H1 (cell line): ENCODE measurements around the gene HOXB4. TPM values are rescaled to one million over a fixed set of nuclear protein-coding genes. Genes with fewer than 3 reads are reported as not detected.

Experiments used
- CTCF ChIA-PET: fragments of 300-600 bp; sonication (Branson Sonifier 250); formaldehyde crosslinking; loops from one replicate; lab custom pipeline; 2021; ENCODE audit not compliant: partially characterized antibody; lab: Charles Lee
- POLR2A ChIA-PET: fragments of 300-600 bp; sonication (Branson Sonifier 250); formaldehyde crosslinking; loops from one replicate; lab custom pipeline; 2021; ENCODE audit warnings: inconsistent platforms; ENCODE audit not compliant: partially characterized antibody; lab: Charles Lee
- DNase-seq, 2 experiments: peaks; one replicate each; pipeline versions ENCODE4 v3.0.0 to v3.0.0-alpha.2; 2010 to 2022; ENCODE audit warnings: low spot score in 2 of 2, low read depth in 1 of 2, mixed read lengths in 1 of 2
- FAIRE-seq: peaks from 2 replicates; lab custom pipeline; 2011; peaks lifted over from hg19 to GRCh38; lab: Jason Lieb, UNC
- H2AFZ ChIP-seq: 2 replicates; pipeline ENCODE4 v1.8.1; 2012; ENCODE audit warnings: low read length, inconsistent platforms
- H2AK5ac ChIP-seq: 2 replicates; pipeline ENCODE4 v1.6.1; 2013; ENCODE audit warnings: low read depth, low read length
- H2BK120ac ChIP-seq: replicated peaks from 2 replicates; pipeline ENCODE3; 2013; ENCODE audit warnings: low read depth, low read length, inconsistent platforms
- H2BK12ac ChIP-seq: 2 replicates; pipeline ENCODE4 v1.6.1; 2013; ENCODE audit warnings: low read depth, low read length
- H2BK15ac ChIP-seq: 2 replicates; pipeline ENCODE4 v1.6.1; 2013; ENCODE audit warnings: low read length
- H2BK20ac ChIP-seq: 2 replicates; pipeline ENCODE4 v1.6.1; 2013; ENCODE audit warnings: low read length
- H2BK5ac ChIP-seq: 2 replicates; pipeline ENCODE4 v1.6.1; 2013; ENCODE audit warnings: low read depth, low read length
- H3K14ac ChIP-seq: 2 replicates; pipeline ENCODE4 v1.6.1; 2013; ENCODE audit warnings: inconsistent platforms; ENCODE audit not compliant: insufficient read length
- H3K18ac ChIP-seq: 2 replicates; pipeline ENCODE4 v1.6.1; 2013; ENCODE audit warnings: low read length; ENCODE audit errors: extremely low read depth
- H3K23ac ChIP-seq: 2 replicates; pipeline ENCODE4 v1.6.1; 2013; ENCODE audit warnings: inconsistent platforms; ENCODE audit not compliant: insufficient read length
- H3K23me2 ChIP-seq: 2 replicates; pipeline ENCODE4 v1.6.1; 2013; ENCODE audit warnings: low read depth, low read length
- H3K27ac ChIP-seq: 2 replicates; pipeline ENCODE4 v1.6.1; 2011; ENCODE audit warnings: low read depth, low read length, inconsistent platforms
- H3K27me3 ChIP-seq, 4 experiments: replicated peaks in 1 of 4; 1 replicate in 1 of 4; 2 replicates in 3 of 4; pipeline versions ENCODE4 v1.6.1 to v1.8.1; 2011 to 2013; ENCODE audit warnings: low read length in 3 of 4, mild to moderate bottlenecking in 3 of 4, inconsistent platforms in 2 of 4, mixed read lengths in 2 of 4, moderate library complexity in 1 of 4; ENCODE audit not compliant: control insufficient read depth in 3 of 4, insufficient read depth in 3 of 4; ENCODE audit errors: extremely low read depth in 1 of 4
- H3K36me3 ChIP-seq, 4 experiments: 2 replicates each; pipeline versions ENCODE4 v1.6.1 to v1.8.1; 2011 to 2013; ENCODE audit warnings: mild to moderate bottlenecking in 4 of 4, low read length in 3 of 4, moderate library complexity in 2 of 4, control low read depth in 1 of 4, inconsistent platforms in 1 of 4; ENCODE audit not compliant: insufficient read depth in 4 of 4, control insufficient read depth in 2 of 4
- H3K4ac ChIP-seq: replicated peaks from 2 replicates; pipeline ENCODE3; 2013; ENCODE audit warnings: low read length, low read depth, mixed read lengths, inconsistent platforms; ENCODE audit not compliant: insufficient read length
- H3K4me1 ChIP-seq, 4 experiments: replicated peaks in 1 of 4; 1 replicate in 1 of 4; 2 replicates in 3 of 4; pipeline versions ENCODE4 v1.6.1 to v1.8.1; 2011 to 2013; ENCODE audit warnings: low read length in 3 of 4, inconsistent platforms in 2 of 4, mixed read lengths in 1 of 4; ENCODE audit not compliant: insufficient read depth in 4 of 4, control insufficient read depth in 3 of 4
- H3K4me2 ChIP-seq, 2 experiments: 2 replicates each; pipeline versions ENCODE4 v1.6.1 to v1.8.1; 2011 to 2013; ENCODE audit warnings: low read depth in 2 of 2, low read length in 2 of 2, control low read depth in 1 of 2, inconsistent platforms in 1 of 2, mild to moderate bottlenecking in 1 of 2; ENCODE audit not compliant: insufficient read depth in 1 of 2
- H3K4me3 ChIP-seq, 4 experiments: fragments of 200-600, 300-600 bp in 1 of 4; sonication (generic), shearing (Covaris generic), sonication (Bioruptor Twin) in 1 of 4; 2 replicates each; pipeline versions ENCODE4 v1.5.1 to v1.8.1; 2011 to 2016; ENCODE audit warnings: low read length in 4 of 4, low read depth in 3 of 4, control low read depth in 2 of 4, inconsistent platforms in 2 of 4, mild to moderate bottlenecking in 2 of 4, mixed read lengths in 1 of 4, moderate library complexity in 1 of 4; ENCODE audit not compliant: insufficient read depth in 2 of 4; ENCODE audit errors: extremely low read depth in 1 of 4
- H3K56ac ChIP-seq: replicated peaks from 2 replicates; pipeline ENCODE3; 2013; ENCODE audit warnings: low read depth, mild to moderate bottlenecking, mixed read lengths, low read length, inconsistent platforms; ENCODE audit not compliant: insufficient read length
- H3K79me1 ChIP-seq: 2 replicates; pipeline ENCODE4 v1.6.1; 2013; ENCODE audit warnings: low read depth, low read length, control low read depth
- H3K79me2 ChIP-seq, 2 experiments: 2 replicates each; pipeline versions ENCODE4 v1.6.1 to v1.8.1; 2012 to 2013; ENCODE audit warnings: low read length in 2 of 2, mild to moderate bottlenecking in 2 of 2, inconsistent platforms in 1 of 2; ENCODE audit not compliant: insufficient read depth in 2 of 2, control insufficient read depth in 1 of 2
- H3K9ac ChIP-seq, 4 experiments: replicated peaks in 1 of 4; 1 replicate in 1 of 4; 2 replicates in 3 of 4; pipeline versions ENCODE4 v1.6.1 to v1.8.1; 2011 to 2013; ENCODE audit warnings: low read depth in 3 of 4, low read length in 3 of 4, control low read depth in 2 of 4, mild to moderate bottlenecking in 2 of 4, moderate library complexity in 2 of 4, inconsistent platforms in 1 of 4; ENCODE audit errors: extremely low read depth in 1 of 4
- H3K9me3 ChIP-seq, 2 experiments: 2 replicates each; pipeline versions ENCODE4 v1.6.1 to v1.8.1; 2012 to 2013; ENCODE audit warnings: mild to moderate bottlenecking in 2 of 2, moderate library complexity in 2 of 2, control low read depth in 1 of 2, inconsistent platforms in 1 of 2, low read depth in 1 of 2, low read length in 1 of 2, mixed read lengths in 1 of 2; ENCODE audit not compliant: insufficient read depth in 2 of 2
- H4K20me1 ChIP-seq, 2 experiments: replicated peaks in 1 of 2; 2 replicates each; pipeline versions ENCODE3 to v1.8.1; 2011 to 2013; ENCODE audit warnings: inconsistent platforms in 2 of 2, low read length in 2 of 2, mild to moderate bottlenecking in 1 of 2; ENCODE audit not compliant: insufficient read depth in 2 of 2, control insufficient read depth in 1 of 2
- H4K5ac ChIP-seq: 2 replicates; pipeline ENCODE4 v1.6.1; 2013; ENCODE audit warnings: low read length, low read depth, mixed read lengths, inconsistent platforms; ENCODE audit not compliant: insufficient read length
- H4K8ac ChIP-seq: 2 replicates; pipeline ENCODE4 v1.8.0; 2013; ENCODE audit warnings: mild to moderate bottlenecking, moderate library complexity, low read length, inconsistent platforms; ENCODE audit not compliant: insufficient read depth; ENCODE audit errors: extremely low read depth
- H4K91ac ChIP-seq: replicated peaks from 2 replicates; pipeline ENCODE3; 2013; ENCODE audit warnings: low read length, mixed read lengths, inconsistent platforms; ENCODE audit not compliant: insufficient read length
- EZH2 ChIP-seq: fragments of 200-600 bp; sonication (generic); IDR thresholded peaks from 2 replicates; pipeline ENCODE4 v1.7.1; 2012; ENCODE audit warnings: low read depth, mild to moderate bottlenecking, moderate library complexity, low read length, inconsistent platforms; ENCODE audit not compliant: severe bottlenecking
- FOSL1 ChIP-seq: IDR thresholded peaks from 2 replicates; pipeline ENCODE4 v1.6.1; 2011; ENCODE audit warnings: mild to moderate bottlenecking, low read depth, low read length, moderate library complexity; ENCODE audit not compliant: insufficient read depth
- PHF8 ChIP-seq: fragments of 200-600 bp; sonication (generic); conservative IDR thresholded peaks from 2 replicates; pipeline ENCODE4 v1.7.1; 2012; ENCODE audit warnings: low read depth, mild to moderate bottlenecking, inconsistent platforms, low read length, moderate library complexity
- RNF2 ChIP-seq: fragments of 200-900, 300-1000 bp; sonication (generic); IDR thresholded peaks from 2 replicates; pipeline ENCODE4 v1.7.1; 2016; ENCODE audit warnings: borderline replicate concordance, low read depth, mild to moderate bottlenecking, antibody characterized with exemption, low read length; ENCODE audit not compliant: poor library complexity, severe bottlenecking; ENCODE audit errors: missing control alignments
- SUZ12 ChIP-seq: fragments of 200-600 bp; sonication (generic); IDR thresholded peaks from 2 replicates; pipeline ENCODE4 v1.6.1; 2012; ENCODE audit warnings: mild to moderate bottlenecking, inconsistent platforms, low read length, moderate library complexity, mixed read lengths
- TCF12 ChIP-seq: IDR thresholded peaks from 2 replicates; pipeline ENCODE4 v1.6.1; 2011; ENCODE audit warnings: low read depth, mild to moderate bottlenecking, low read length
- YY1 ChIP-seq: IDR thresholded peaks from 2 replicates; pipeline ENCODE4 v1.6.1; 2011; ENCODE audit warnings: low read depth, mild to moderate bottlenecking, low read length
- WGBS, 2 experiments: shearing (Covaris generic) in 1 of 2; methylation state at CpG; one replicate each; pipeline versions ENCODE4 v1.1.6 to v1.1.7; 2013 to 2015; ENCODE audit warnings: low lambda C conversion rate in 2 of 2, mixed read lengths in 2 of 2, inconsistent platforms in 1 of 2, low coverage in 1 of 2, missing lambda C conversion rate in 1 of 2; ENCODE audit not compliant: insufficient replicate concordance in 2 of 2, insufficient coverage in 1 of 2, insufficient read length in 1 of 2; ENCODE audit errors: extremely low coverage in 1 of 2, missing lambda C conversion rate in 1 of 2; 5-methylcytosine and 5-hydroxymethylcytosine counted together
- polyA plus RNA-seq, 7 experiments: library from polyadenylated mRNA; depleted of rRNA in 3 of 7; stranded (reverse) in 5 of 7; unstranded in 2 of 7; fragments of >200 nt in 5 of 7; fragments of 200-250 nt in 2 of 7; gene quantifications; 1 replicate in 5 of 7; 2 replicates in 1 of 7; 4 replicates in 1 of 7; pipeline versions ENCODE4 v1.2.1 to v1.2.3, GENCODE V29; 2011 to 2013; ENCODE audit warnings: missing spikeins in 2 of 7, mixed read lengths in 2 of 7
- total RNA-seq: library from RNA; stranded (reverse); fragmentation: NEBNext Ultra II Directional; extraction: Animal tissue kit (Norgen Biotek cat#: 25700); gene quantifications from 2 replicates; pipeline ENCODE4 v1.2.1, GENCODE V29; 2021

The HOXB4 gene
- total and polyA plus RNA-seq, 2 of the 8 experiments (the other 6 are each of a cell fraction or from before 2014, with no cell fraction given), result not detected

- Histone ChIP-seq H2BK120ac (no peak overlapping the region), H4K8ac (no peak overlapping the region), H4K5ac (no peak overlapping the region), H3K14ac (no peak overlapping the region), H3K18ac (no peak overlapping the region), H3K79me1 (no peaks in the 10 kb centered on the region), H2BK5ac (no peak overlapping the region), H3K9me3 (no peaks in the 10 kb centered on the region), H2BK20ac (no peak overlapping the region), H4K20me1 (peaks cover 38 to 42% of the 10 kb centered on the region in 2 experiments), H3K36me3 (peaks cover 0 to 8% (median 0%) of the 10 kb centered on the region in 4 experiments; a peak in 1 of 8 replicates), H3K23me2 (no peaks in the 10 kb centered on the region; the same call in 1 of the 2 replicates), H4K91ac (no peak overlapping the region), H3K4me2 (no peak overlapping the region; a peak in 1 of 4 replicates), H3K27ac (no peak overlapping the region), H2AK5ac (no peak overlapping the region), H3K4me1 (peaks cover 0 to 11% (median 5%) of the 10 kb centered on the region in 4 experiments; a peak in 5 of 7 replicates), H3K56ac (no peak overlapping the region), H3K9ac (no peak overlapping the region), H3K79me2 (no peaks in the 10 kb centered on the region), H3K27me3 (peaks cover 98 to 100% (median 100%) of the 10 kb centered on the region in 4 experiments)
- WGBS, 2 experiments, result 12% methylated on average over 5 of the region's 5 CpGs; no CpG with 5 or more reads in 1 of the 2 experiments
- ChIA-PET POLR2A (no interaction called here), CTCF (interaction anchor here (1.0 to 4.6 kb wide), 3 partner anchors 10 to 33 kb away, joined by 4 to 30 read pairs (median 11); partner anchors contain the start of genes HOXB5 and HOXB8)
- no peak for FAIRE-seq
- TF ChIP-seq FOSL1 (no peak), TCF12 (no peak), YY1 (0 out of 2 replicates have a peak, but pooled peaks have one; percentile 34), RNF2 (peak; percentile 63), PHF8 (no peak), EZH2 (peak; percentile 92), SUZ12 (peak; percentile 89; the same call in 1 of the 2 replicates)
- TF ChIP-seq, all 59 proteins: peak for 4
- H3K4ac ChIP-seq, result no peak overlapping the region
- no peak for DNase-seq
- H3K23ac ChIP-seq, result no peak overlapping the region
- no peak overlapping the region for H2AFZ ChIP-seq
- H2BK12ac ChIP-seq, result no peak overlapping the region
- H3K4me3 ChIP-seq, result no peak overlapping the region
- no peak overlapping the region for H2BK15ac ChIP-seq
These were observed 49.0 kb upstream of the HOXB4 start for GRCh38 chr17:48627118-48627597.
